GM18907 (cell line): ENCODE measurements around the gene TCP1.
"Not testable (repeated sequence)": the region's sequence is repeated elsewhere in the genome, so short reads cannot be mapped to it uniquely, and the experiment has no call there.

Experiments
- ATAC-seq: cut with Tn5 transposase; IDR thresholded peaks from one replicate; pipeline ENCODE4 v1.9.1; 2021; ENCODE audit warnings: mild to moderate bottlenecking, moderate library complexity; ENCODE audit not compliant: unreplicated experiment

Gene TCP1

GRCh38 chr6:159745081-159745480, 44.3 kb downstream of the TCP1 start:
- no peak for ATAC-seq

- ATAC-seq: no peak
Observed at GRCh38 chr6:159742165-159742564, 47.2 kb downstream of the TCP1 start.

- ATAC-seq: no peak
Observed at GRCh38 chr6:159739341-159739740, 50.1 kb downstream of the TCP1 start.

- ATAC-seq: no peak
Observed at GRCh38 chr6:159736908-159737307, 52.5 kb downstream of the TCP1 start.

GRCh38 chr6:159733395-159733794, 56.0 kb downstream of the TCP1 start:
- not testable (repeated sequence) for ATAC-seq

DNA sequence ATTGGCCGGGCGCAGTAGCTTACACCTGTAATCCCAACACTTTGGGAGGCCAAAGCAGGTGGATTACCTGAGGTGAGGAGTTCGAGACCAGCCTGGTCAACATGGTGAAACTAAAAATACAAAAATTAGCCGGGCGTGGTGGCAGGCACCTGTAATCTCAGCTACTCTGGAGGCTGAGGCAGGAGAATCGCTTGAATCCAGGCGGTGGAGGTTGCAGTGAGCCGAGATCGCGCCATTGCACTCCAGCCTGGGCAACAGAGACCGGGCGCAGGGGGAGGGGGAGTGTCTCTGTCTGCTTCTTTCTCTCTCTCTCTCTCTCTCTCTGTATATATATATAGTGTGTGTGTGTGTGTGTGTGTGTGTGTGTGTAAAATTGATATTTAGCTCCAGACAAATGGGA, 56.9 kb downstream of the TCP1 start:
- not testable (repeated sequence) for ATAC-seq

- ATAC-seq: no peak
Observed at GRCh38 chr6:159730332-159730676, 59.1 kb downstream of the TCP1 start.

- no peak for ATAC-seq
Observed at GRCh38 chr6:159729598-159730331, 59.6 kb downstream of the TCP1 start.

DNA sequence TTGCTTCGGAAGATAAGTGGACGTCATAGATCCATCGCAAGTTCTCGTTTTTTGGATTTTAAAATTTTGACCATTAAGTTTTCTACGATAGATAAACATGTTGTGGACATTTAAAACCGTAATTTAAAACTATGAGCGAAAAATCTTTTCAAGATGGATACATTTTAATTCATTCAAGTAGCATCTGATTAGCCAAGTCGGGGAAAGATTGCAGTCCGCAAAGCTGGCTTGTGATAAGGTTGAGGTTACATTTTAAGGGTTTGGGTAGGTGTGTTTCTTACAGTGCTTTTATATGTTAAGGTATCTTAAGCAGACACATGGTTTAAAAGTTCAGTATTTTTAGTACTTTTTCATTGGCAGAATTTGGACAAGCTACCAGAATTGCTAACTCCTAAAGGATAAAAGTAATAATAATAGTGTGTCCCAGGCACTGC, 60.9 kb downstream of the TCP1 start:
- no peak for ATAC-seq
